Nephron progenitor cell (in vitro differentiated cells): ENCODE data around the gene RPS6KA4.

Source experiments
- DNase-seq: peaks from one replicate; pipeline ENCODE4 v3.0.0; 2021
- H3K27ac Mint-ChIP-seq: 2 replicates; pipeline ENCODE4 v1.8.0; 2021; ENCODE audit warnings: mild to moderate bottlenecking, moderate library complexity, mixed read lengths
- H3K27me3 Mint-ChIP-seq: 2 replicates; pipeline ENCODE4 v1.8.0; 2021; ENCODE audit warnings: mild to moderate bottlenecking, low read depth, mixed read lengths; ENCODE audit not compliant: poor library complexity
- H3K36me3 Mint-ChIP-seq: 2 replicates; pipeline ENCODE4 v1.8.0; 2021; ENCODE audit warnings: low read depth, mixed read lengths
- H3K4me1 Mint-ChIP-seq: 2 replicates; pipeline ENCODE4 v1.8.0; 2021; ENCODE audit warnings: mixed read lengths
- H3K4me3 Mint-ChIP-seq: 2 replicates; pipeline ENCODE4 v1.8.0; 2021; ENCODE audit warnings: mild to moderate bottlenecking, moderate library complexity, mixed read lengths
- H3K9me3 Mint-ChIP-seq: 2 replicates; pipeline ENCODE4 v1.8.0; 2021; ENCODE audit warnings: mild to moderate bottlenecking, moderate library complexity, mixed read lengths
- TF ChIP-seq, protein P1 (sequence below): fragments of 200-600 bp; sonication (generic); IDR thresholded peaks from 2 replicates; pipeline ENCODE4 v1.5.0; 2021; ENCODE audit warnings: antibody characterized with exemption

RPS6KA4 gene

GRCh38 chr11:64400667-64401066 is 41.7 kb downstream of the RPS6KA4 start:
- DNase-seq: no peak
- Mint-ChIP-seq H3K36me3 (peaks cover 14% of the 10 kb centered on the region), H3K4me1 (peaks cover 25% of the 10 kb centered on the region), H3K9me3 (peaks cover 30% of the 10 kb centered on the region), H3K27me3 (peaks cover 20% of the 10 kb centered on the region), H3K4me3 (no peak overlapping the region), H3K27ac (no peak overlapping the region)
- TF ChIP-seq, protein P1, sequence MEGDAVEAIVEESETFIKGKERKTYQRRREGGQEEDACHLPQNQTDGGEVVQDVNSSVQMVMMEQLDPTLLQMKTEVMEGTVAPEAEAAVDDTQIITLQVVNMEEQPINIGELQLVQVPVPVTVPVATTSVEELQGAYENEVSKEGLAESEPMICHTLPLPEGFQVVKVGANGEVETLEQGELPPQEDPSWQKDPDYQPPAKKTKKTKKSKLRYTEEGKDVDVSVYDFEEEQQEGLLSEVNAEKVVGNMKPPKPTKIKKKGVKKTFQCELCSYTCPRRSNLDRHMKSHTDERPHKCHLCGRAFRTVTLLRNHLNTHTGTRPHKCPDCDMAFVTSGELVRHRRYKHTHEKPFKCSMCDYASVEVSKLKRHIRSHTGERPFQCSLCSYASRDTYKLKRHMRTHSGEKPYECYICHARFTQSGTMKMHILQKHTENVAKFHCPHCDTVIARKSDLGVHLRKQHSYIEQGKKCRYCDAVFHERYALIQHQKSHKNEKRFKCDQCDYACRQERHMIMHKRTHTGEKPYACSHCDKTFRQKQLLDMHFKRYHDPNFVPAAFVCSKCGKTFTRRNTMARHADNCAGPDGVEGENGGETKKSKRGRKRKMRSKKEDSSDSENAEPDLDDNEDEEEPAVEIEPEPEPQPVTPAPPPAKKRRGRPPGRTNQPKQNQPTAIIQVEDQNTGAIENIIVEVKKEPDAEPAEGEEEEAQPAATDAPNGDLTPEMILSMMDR: no peak

- Mint-ChIP-seq H3K4me1 (peaks cover 26% of the 10 kb centered on the region), H3K9me3 (peaks cover 30% of the 10 kb centered on the region), H3K27ac (no peak overlapping the region), H3K27me3 (peaks cover 15% of the 10 kb centered on the region), H3K4me3 (no peak overlapping the region), H3K36me3 (peaks cover 14% of the 10 kb centered on the region)
- no peak for DNase-seq
- TF ChIP-seq, protein P1: no peak
These were observed 42.8 kb downstream of the RPS6KA4 start for GRCh38 chr11:64401775-64402174.

DNA sequence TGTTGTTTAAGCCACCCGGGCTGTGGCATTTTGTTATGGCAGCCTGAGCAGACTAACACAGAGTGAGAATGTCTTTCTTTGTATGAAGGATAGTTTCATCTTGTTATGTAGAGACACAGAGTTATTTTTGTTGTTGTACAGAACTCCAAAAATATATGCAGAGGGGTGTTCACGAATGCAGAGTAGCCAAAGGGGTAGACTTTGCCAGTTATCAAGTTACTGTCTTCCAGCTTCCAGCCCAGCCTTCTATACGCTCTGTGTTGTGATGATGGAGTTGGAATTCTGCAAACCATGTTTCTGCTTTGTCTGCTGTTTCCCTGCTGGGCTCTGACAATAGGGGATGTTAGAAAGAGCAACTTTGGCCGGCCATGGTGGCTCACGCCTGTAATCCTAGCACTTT is 44.1 kb downstream of the RPS6KA4 start:
- Mint-ChIP-seq H3K4me3 (no peak overlapping the region), H3K9me3 (peaks cover 30% of the 10 kb centered on the region), H3K27ac (no peak overlapping the region), H3K27me3 (peaks cover 15% of the 10 kb centered on the region), H3K4me1 (peaks cover 38% of the 10 kb centered on the region), H3K36me3 (peaks cover 14% of the 10 kb centered on the region)
- DNase-seq: no peak
- TF ChIP-seq, protein P1: no peak

GRCh38 chr11:64406221-64406946 is 47.4 kb downstream of the RPS6KA4 start:
- TF ChIP-seq, protein P1: no peak
- peaks cover 11% of the 10 kb centered on the region for H3K27me3 Mint-ChIP-seq
- H3K9me3 Mint-ChIP-seq: peaks cover 26% of the 10 kb centered on the region
- peak overlapping the region; percentile 25 for H3K4me3 Mint-ChIP-seq
- peak; percentile 58 for DNase-seq
- peak overlapping the region; percentile 78 for H3K27ac Mint-ChIP-seq
- peaks cover 14% of the 10 kb centered on the region for H3K36me3 Mint-ChIP-seq
- peaks cover 70% of the 10 kb centered on the region for H3K4me1 Mint-ChIP-seq

DNA sequence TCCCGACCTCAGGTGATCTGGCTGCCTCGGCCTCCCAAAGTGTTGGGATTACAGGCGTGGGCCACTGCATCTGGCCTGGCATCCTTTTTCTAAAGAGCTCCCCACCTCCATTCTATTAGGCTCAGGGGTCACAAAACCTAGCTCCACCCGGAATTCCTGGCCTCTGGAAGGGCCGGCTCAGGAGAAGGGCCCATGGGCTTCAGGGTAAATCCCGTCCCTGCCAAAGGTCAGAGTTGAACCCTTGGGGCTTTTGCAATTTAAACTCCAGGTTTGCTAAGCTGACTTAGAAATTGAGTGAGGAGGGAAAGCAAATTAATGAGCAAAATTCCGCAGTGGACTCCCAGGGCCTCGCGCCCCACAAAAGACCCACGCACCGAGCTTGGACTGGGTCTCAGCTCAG is 48.3 kb downstream of the RPS6KA4 start:
- H3K9me3 Mint-ChIP-seq: peaks cover 26% of the 10 kb centered on the region
- TF ChIP-seq, protein P1: no peak
- H3K27ac Mint-ChIP-seq: peak overlapping the region; percentile 30
- H3K36me3 Mint-ChIP-seq: peaks cover 14% of the 10 kb centered on the region
- peaks cover 7% of the 10 kb centered on the region for H3K27me3 Mint-ChIP-seq
- DNase-seq: no peak
- no peak overlapping the region for H3K4me3 Mint-ChIP-seq
- peaks cover 70% of the 10 kb centered on the region for H3K4me1 Mint-ChIP-seq

DNA sequence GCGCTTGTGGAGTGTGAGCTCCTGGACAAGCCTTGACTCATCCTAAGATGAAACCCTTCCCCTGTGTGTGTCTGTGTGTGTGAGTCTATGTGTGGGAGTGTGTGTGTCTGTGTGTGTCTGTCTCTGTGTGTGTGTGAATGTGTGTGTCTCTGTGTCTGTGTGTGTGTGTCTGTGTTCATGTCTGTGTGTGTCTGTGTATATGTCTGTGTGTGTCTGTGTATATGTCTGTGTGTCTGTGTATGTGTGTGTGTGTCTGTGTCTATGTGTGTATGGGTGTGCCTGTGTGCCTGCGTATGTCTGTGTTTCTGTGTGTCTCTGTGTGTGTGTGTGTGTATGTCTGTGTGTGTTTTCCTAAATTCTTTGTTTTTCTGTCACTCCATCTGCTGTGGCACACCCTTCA is 48.7 kb downstream of the RPS6KA4 start:
- Mint-ChIP-seq H3K36me3 (peaks cover 14% of the 10 kb centered on the region), H3K9me3 (peaks cover 25% of the 10 kb centered on the region), H3K4me1 (peaks cover 69% of the 10 kb centered on the region), H3K27me3 (peaks cover 6% of the 10 kb centered on the region), H3K4me3 (peak overlapping the region; percentile 0), H3K27ac (peak overlapping the region; percentile 30)
- DNase-seq: no peak
- TF ChIP-seq, protein P1: no peak
